ENCODE results near the gene SYTL3.

- TF ChIP-seq CTCF (optimal IDR thresholded peaks at IDR 0.05 in 1 of 3, IDR thresholded peaks at IDR 0.05 in 1 of 3, conservative IDR thresholded peaks at IDR 0.05 in 1 of 3; ENCODE audit: extremely low read depth in 1 of 3, insufficient read depth in 2 of 3, low read length in 3 of 3), result no peak
- no peak for TF ChIP-seq EZH2 (IDR thresholded peaks at IDR 0.05; ENCODE audit: low read length)
Measured at GRCh38 chr6:158729906-158730540, 80.2 kb downstream of the SYTL3 start.

All from keratinocyte (primary cell).